NCI-H2196 treated with DMSO at 0.1 percent for 48 hours (cell line): Measurements from ENCODE around the gene ANKRD11.

Source experiments
- DNase-seq: peaks from one replicate; lab custom pipeline; 2025; ENCODE audit not compliant: unreplicated experiment; lab: John Stamatoyannopoulos, UW

Gene ANKRD11

DNA sequence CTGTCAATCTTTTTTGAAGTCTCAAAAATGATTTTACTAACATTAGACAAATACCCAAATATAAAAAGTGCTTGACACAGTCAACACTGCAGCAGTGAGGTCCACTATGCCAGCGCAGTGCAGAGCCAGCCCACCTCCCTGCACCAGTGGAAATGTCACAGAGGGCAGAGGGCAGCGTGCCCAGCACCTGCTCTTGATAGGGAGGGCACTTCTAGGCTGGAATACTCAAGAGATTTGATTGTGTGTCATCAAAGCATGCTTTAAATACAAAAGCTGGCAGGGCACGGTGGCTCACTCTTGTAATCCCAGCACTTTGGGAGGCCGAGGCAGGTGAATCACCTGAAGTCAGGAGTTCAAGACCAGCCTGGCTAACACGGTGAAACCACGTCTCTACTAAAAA, 136.0 kb downstream of the ANKRD11 start:
- DNase-seq, result no peak

DNA sequence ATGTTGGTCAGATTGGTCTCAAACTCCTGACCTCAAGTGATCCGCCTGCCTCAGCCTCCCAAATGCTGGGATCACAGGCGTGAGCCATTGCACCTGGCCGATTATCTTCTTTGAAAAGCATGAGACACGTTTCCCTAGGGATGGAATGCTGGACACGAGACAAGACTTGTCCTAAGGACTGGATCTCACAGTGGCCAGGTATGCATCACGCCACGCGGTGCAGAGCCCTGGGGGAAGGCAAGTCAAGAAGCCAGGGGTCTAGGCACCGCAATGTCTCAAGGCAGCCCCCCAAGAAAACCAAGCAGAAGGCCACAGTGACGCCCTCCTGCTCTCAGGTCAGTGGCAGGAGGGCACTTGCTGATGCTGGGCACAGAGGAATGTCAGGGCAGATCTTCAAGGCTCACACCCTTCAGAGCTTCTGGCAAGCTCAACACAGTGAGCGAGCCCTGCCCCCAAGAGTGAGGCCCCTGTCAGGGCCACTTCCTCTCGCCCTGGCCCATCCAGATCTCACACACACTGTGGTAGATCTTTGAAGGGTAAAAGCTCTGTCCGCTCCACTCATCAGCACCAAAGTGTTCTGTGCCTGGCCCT, 138.2 kb downstream of the ANKRD11 start:
- DNase-seq, result no peak

DNA sequence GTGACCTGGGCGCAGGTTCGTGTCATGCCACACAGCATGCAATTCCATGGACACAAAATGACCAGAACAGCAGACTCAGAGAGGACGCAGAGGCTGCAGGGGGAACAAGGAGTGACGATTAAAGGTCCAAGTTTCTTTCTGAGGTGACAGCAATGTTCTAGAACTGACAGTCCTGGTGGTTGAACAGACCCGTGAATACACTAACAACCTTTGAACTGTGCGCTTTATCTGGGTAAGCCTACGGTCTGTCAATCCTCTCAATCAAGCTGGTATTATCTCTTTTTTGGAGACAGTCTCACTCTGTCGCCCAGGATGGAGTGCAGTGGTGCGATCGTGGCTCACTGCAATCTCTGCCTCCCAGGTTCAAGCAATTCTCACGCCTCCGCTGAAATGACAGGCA, 138.7 kb downstream of the ANKRD11 start:
- no peak for DNase-seq

DNA sequence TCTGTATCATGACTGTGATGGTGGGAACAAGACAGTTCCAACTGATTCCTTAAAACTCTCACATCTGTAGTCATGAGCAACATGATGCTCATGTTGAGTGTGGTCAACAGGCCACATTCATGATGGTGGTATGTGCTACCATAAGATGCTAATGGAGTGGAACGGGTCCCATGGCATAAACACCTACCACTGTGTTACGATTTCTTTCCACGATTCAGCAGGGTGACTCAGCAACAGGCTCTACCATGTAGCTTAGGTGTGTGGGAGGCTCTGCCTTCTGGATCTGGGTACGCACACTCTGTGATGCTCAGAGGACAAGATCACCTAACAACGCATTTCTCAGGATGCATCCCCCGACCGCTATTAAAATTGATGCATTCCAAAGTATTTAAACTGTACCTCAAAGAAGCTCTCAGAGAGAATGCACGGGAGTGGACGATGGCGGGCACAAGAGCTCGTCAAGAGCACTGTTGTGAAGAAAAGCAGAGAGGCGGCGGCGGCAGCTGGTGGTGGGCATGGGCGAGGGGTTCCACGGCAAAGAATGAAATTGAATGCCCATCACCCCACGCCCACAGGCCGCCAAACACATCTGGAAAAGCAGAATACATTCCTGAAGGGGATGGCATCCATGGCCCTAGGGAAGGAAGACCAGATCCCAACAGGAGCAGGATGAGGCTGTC, 139.5 kb downstream of the ANKRD11 start:
- DNase-seq, result no peak

DNA sequence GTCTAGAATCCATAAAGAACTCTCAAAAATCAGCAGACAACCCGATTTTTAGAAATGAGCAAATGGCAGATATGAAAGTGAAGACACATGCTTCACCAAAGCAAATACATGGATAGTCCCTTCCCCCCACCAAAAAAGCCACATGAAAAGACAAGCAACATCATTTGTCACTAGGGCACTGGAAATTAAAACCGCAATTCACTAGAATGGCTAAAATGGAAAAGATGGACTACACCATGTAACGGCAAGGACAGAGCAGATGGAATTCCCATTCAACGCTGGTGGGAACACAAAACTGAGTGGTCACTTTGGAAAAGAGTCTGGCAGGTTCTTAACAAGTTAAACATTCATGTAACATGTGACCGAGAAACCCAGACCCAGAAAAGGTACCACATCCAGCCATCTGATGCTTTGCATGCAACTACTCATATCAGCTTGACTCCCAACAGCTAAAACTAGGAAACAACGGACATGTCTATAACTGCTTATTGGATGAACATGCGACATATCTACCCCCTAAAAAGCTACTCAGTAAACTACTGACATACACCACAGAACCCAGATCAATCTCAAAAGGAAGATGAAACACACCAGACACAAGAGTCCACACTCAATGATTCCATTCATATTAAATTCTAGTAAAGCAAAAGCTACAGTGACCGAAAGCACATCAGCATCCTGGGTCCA, 140.3 kb downstream of the ANKRD11 start:
- no peak for DNase-seq

DNA sequence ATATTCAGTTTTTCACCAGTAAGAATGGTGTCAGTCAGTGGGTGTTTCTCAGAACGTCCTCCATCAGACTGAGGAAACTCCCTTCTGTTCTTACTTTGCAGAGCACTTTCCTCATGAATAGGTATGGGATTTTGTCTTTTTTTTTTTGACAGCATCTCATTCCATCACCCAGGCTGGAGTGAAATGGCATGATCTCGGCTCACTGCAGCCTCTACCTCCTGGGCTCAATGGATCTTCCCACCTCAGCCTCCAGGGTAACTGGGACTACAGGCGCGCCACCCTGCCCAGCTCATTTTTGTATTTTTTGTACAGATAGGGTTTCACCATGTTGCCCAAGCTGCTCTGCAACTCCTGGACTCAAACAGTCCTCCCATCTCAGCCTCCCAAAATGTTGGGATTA, 142.6 kb downstream of the ANKRD11 start:
- no peak for DNase-seq

DNA sequence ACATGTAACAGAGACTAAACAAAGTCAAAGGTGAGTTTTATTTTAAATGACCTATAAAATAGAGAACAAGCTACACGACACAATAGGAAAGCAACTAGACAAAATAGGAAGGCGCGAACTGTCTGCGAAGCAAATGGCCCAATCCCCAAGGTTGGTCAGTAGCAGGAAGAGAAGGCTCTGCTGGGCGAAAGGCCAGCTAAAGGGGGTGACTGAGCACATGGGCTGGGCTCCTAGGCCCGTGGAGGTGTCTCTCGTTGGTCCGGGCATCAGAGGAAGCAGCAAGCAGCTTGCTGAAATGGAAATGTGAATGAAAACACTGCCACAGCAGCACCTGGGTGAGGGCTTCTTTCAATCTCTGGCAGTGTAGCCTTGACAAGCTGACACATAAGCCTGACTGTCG, 143.5 kb downstream of the ANKRD11 start:
- no peak for DNase-seq

DNA sequence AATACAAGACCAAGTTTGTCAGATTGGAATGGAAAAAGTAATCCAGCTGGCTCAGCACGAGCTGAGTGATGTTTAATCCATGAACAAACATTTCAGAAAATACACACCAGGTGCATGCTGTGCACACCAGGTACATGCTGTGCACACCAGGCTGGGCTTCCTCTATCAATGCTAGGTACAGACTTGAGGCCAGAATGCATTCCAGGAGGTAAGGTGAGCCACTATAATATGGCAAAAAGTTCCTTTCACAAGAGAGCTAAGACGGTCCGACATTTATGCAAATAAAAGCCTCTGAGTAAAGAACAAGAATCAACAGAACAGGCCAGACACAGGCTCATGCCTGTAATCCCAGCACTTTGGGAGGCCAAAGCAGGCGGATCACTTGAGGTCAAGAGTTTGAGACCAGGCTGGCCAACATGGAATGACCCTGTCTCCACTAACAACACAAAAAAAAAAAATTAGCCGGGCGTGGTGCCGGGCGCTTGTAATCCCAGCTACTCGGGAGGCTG, 144.7 kb downstream of the ANKRD11 start:
- no peak for DNase-seq

DNA sequence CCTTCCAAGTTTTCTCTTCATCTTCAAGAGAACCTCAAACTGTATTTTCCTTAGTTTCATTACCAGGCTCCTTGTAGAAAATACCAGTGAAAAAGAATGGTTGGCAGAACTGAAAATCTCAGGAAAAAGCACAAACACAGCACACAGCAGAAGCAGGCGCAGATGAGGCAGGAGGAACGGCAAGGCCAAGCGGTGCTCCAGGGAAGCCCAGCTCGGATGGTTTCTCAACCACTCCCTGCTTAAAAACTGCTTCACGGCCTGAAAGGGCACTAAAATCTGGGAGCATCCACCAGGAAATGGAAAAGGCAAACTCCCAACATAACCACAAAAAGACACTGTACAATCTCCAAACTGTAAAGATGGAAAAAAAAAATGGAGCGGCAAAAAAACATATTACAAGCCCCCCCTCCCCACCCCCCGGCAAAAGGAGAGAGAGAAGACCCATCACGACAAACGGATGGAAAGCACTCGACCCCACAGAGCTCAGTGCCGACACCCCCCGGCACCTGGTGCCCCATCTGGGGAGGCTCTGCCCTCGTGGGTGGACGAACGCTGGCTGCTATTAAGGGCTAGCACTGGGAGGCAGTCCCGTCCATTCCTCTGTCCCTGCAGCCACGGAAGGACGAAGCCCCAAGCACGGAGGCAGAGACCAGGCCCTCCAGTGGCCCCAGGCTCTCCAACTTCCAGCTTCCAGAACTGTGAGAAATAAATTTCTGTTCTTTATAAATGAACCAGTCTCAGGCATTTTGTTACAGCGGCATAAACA, 145.3 kb downstream of the ANKRD11 start:
- no peak for DNase-seq

DNA sequence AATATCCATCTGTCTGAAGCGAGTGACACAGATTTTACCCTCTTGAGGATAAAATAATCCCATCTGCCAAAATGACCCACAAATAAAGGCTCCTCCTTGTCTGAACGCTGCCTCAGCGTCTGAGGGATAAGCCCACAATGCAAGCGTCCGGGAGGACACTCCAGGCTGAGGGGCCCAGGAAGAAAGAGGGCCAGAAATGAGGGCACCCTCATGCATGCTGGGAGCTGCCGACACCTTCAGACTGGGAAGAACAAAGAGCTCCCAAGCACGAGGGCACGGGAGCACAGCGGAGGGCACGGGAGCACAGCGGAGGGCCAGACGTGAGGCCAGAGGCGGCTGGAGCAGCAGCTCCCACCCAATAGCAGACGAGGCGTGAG, 145.9 kb downstream of the ANKRD11 start:
- DNase-seq, result no peak

DNA sequence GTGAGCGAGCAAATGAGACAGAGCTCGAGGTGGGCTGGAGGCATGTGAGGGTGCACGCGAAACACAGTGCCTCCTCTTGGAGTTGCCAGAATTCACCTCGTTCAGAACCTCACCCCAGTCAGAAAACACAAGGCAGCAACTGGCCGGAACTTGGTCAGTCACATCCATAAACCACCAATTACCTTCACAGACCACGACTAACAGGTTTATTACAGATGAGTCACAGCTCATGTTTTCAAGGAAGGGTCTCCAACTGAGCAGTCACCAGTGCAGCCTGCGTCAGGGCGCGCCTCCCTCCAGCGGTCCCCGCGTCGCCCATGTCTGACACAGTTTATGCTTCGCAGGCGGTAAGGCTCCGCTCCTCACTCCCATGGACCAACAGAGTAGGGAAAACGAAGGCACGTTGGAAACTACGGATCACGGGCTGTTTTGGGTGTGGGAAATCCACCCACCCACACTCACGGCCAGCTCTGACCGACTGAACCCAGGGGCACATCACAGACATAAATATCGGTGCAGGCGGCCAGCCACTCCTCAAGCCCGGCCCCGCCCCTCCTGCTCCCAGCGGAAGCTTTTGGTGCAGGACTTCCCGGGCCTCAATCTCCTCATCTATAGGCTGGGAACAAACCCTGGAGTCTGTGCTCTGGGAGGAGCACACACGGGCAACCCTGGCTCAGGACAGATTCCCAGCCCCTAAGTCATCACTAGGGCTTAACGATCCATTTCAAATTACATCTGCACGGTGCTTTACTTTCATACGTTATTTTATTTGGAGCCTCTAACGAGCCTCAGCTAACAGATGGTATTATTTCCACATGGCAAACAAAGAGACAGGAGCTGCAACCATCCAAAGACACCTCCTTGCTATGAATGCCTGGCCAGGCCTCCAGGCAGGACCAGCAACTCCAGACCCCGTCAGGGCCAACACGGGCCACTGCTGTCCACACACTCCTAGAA, 146.6 kb downstream of the ANKRD11 start:
- DNase-seq, result no peak

DNA sequence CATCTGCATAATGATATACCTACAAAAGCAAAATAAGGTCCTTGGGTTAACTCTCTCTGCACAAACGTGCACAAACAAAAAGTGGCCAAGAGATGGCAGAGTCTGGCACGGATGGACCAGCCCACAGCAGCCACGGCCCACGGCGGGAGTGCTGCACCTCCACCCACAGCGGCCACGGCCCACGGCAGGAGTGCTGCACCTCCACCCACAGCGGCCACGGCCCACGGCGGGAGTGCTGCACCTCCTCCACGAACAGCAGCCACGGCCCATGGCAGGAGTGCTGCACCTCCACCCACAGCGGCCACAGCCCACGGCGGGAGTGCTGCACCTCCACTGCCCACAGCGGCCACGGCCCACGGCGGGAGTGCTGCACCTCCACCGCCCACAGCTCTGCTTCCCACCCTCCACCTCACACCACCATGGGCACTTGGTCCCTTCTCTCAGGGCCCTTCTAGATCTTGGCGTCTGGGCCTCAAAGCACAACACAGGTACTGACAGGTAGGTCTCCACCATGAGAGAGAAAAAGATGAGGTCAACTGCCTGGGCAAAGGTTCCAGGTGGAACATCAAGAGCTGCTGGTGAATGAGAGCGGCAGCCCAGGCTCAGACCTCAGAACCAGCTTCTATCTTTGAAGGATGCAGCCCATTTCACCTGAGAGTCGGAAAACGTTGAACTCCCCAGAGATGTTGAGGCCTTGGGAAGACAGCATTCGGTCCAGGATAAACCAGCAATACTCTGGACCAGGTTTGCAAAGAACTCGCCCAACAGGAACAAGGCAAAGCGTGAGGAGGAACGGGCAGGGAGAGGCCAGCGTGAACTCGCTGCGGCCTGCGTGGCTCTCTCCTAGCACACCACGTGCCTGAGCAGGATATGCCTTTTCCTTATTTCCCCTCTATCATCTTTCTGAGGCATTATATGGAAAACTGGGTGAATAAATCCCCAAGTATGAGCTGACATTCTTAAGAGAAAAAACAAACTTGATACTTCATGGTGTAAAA, 148.4 kb downstream of the ANKRD11 start:
- DNase-seq, result no peak

DNA sequence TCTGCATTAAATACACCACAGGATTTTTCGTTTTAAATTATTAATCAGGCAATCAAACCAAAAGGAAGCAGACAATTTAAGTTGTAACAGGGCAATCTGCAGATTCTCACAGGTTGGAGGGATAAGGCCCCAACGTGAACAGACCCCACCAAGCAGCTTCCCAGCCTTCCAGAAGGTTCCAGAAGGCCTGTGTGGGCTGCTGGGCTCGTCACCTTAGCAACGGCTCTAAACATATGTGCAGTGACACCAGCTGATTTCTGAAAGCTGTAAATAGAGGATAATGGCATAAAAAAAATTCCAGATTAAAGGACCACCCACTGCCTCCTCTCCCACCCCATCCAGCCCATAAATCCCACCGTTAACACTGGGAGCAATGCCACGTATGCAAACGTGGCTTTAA, 149.1 kb downstream of the ANKRD11 start:
- DNase-seq, result no peak

DNA sequence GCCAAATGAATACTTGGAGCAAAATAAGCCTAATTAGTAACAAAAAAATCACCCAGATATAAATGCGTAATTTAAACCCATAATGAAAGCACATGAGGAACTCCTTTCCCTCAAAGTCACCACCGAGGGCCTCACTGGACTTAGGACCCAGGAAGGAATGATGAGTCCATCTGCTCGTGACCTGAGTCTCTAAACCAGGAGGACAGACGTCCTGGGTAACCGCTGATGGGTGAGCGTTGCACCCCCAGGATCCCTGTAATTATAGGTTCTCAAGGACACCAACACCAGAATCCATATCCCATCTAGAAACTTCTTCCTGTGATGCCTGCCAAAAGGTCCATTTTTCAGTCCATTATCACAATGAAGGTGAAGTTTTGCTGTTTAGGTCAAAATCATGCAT, 151.5 kb downstream of the ANKRD11 start:
- no peak for DNase-seq

DNA sequence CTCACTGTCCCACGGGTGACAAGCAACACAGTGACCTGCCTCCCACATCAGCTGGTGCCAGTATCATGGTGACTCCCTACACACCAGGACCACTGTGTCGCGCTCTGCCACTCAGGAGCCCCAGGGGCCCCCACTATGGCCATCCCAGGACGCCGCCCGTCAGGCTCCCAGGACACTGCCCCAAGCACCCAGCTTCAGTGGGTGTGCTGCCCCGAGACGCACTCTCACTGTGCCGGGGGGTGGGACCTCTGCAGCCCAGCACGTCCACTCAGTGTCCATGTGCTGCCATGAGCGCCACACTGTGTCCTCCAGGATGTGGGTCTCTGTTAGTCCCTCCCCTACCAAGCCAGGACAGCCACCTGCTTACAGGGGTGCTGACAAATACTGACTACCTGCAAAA, 152.4 kb downstream of the ANKRD11 start:
- no peak for DNase-seq

DNA sequence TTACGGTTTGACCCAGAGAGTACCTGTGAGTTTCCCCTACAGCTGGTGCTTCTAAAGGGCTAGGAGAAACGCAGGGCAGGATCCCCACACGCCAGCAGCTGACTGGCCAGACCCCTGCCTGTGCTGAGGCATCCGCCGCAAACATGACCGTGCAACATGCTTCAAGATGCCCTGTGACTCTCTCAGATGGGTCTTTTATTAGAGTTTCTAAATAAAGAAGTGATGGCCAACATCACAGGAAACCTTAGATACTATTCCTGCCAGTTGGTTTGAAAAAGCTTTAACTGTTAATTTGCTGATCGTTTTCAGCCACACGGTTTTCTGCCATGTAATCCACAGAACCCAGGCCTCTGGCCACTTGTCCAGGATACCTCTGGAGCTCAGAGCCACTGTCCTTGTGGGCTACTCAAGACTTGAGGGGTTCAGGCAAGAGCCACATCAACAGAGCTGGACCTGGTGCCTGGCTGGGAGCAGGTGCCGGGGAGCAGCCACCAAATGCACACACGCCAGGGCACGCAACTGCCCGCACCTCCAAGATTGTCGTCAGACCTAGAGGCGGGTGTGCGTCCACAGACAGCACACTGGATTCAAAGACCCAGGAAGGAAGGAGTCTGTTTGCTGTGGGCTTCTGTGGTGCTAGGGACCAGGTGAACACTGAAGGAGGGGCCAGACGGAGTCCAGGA, 154.4 kb downstream of the ANKRD11 start:
- DNase-seq, result no peak

DNA sequence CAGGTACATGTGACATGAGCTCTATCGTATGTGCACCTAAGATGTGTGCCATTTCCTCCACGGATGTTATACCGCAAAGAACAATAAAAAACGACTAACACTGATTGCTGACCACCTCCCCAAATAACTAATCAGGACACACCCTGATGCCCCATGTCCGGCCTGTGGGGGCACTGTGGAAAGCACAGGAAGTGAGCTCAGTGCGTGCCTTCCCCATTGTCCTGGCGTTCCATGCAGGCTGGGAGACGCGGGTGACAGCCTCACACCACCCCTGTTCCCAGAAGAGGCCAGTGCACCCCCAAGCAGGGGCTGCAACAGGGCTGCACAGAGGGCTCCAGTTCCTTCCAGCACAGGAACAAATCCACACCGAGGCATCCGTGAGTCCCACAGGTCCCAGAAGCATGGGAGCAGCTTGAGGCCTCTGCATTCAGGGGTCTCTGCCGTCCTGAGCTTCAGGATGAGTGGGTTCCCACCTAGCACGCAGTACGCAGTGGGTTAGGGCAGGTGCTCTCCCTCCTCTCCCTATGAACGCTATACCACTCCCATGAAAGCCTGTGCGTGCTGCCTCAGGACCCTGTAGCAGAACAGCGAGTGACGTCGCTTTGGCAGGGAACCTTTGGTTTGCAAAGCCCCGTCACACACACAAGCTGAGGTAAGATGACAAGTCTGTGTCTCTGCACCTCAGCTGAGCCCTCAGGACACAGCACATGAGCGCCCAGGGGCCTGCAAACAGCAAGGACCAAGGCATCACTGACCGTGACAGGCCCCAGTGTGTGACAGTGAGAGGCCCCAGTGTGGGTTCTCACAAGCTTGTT, 155.2 kb downstream of the ANKRD11 start:
- no peak for DNase-seq

DNA sequence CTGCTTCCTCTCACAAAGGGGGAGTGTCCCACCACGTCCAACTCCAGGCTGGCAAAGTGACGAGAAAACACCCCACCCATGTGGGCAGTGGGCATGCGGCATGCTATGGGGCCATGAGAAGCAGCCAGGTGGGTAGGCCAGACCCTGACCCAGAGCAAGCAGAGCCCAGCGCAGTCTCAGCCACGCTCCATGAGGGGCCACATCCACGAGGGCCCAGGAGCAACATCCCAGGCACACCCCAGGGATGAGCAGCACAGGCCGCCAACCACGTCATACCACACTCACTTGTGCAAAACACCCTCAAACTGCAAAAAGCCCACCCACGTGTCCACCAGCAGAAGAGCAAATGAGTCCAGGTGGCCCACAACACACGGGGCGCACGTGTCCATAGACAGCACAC, 155.9 kb downstream of the ANKRD11 start:
- DNase-seq, result no peak
